Activated T-cell treated with anti-CD3 and anti-CD28 coated beads, Interleukin-2, amount 50 U/mL, for 72 hours (primary cell): ENCODE results near the gene ACADM. TPM values are rescaled to one million over a fixed set of nuclear protein-coding genes. Genes with fewer than 3 reads are reported as not detected.
"Not testable (repeated sequence)": the region's sequence is repeated elsewhere in the genome, so short reads cannot be mapped to it uniquely, and the experiment has no call there.

Source experiments
- ATAC-seq, 2 donors: fragments of 150-1000 bp; cut with Tn5 transposase; replicated peaks in 1 of 2; 2 replicates each; pipeline ENCODE4 v1.10.0; 2021; ENCODE audit warnings: moderate library complexity in 2 of 2, mild to moderate bottlenecking in 1 of 2
- DNase-seq, 2 donors: peaks; one replicate each; pipeline ENCODE4 v3.0.0; 2021 to 2022; ENCODE audit warnings: mixed read lengths in 1 of 2
- H3K27ac Mint-ChIP-seq: one replicate; pipeline ENCODE4 v1.8.0; 2022; ENCODE audit warnings: mild to moderate bottlenecking, moderate library complexity, mixed read lengths
- H3K27me3 Mint-ChIP-seq: one replicate; pipeline ENCODE4 v1.8.0; 2022; ENCODE audit warnings: low read depth, mixed read lengths
- H3K36me3 Mint-ChIP-seq, 2 donors: one replicate each; pipeline ENCODE4 v1.8.0; 2022; ENCODE audit warnings: mixed read lengths in 2 of 2, mild to moderate bottlenecking in 1 of 2; ENCODE audit not compliant: insufficient read depth in 2 of 2
- H3K4me1 Mint-ChIP-seq: one replicate; pipeline ENCODE4 v1.8.0; 2022; ENCODE audit warnings: low read depth, mixed read lengths
- H3K4me3 Mint-ChIP-seq, 2 donors: one replicate each; pipeline ENCODE4 v1.8.0; 2022; ENCODE audit warnings: mild to moderate bottlenecking in 2 of 2, mixed read lengths in 2 of 2, moderate library complexity in 2 of 2
- H3K9me3 Mint-ChIP-seq, 2 donors: one replicate each; pipeline ENCODE4 v1.8.0; 2022; ENCODE audit warnings: mixed read lengths in 2 of 2
- total RNA-seq, 2 donors: library from RNA; stranded (reverse); gene quantifications; one replicate each; pipeline ENCODE4 v1.2.3, GENCODE V29; 2022

Gene ACADM
- total RNA-seq, 2 donors from 2014 or later: 43.1 to 48.9 TPM

DNA sequence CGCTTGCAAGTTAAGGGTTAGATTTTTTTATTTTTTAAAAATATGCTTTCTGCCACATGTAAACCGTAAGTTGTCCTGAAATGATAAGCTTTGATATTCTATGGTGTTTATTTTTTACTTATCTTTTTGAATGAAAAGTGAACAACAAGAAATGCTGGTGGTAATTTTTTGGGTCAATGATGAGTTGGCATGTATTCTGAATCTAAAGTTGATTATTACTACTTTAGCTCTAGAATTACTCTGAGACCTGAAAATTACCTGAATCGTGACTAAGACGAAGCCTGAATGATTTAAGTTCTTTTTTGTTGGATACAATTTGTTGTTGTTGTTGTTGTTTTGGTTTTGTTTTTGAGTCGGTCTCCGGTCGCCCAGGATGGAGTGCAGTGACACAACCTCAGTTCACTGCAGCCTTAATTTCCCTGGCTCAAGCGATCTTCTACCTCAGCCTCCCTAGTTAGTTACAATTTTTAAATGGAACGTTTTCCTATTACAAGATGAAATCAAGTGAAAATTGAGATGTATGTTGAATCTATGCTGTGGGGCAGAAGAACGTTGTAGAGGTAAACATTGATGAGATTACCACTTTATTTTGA, 62.5 kb downstream of the ACADM start:
- Mint-ChIP-seq H3K4me3 (peak overlapping the region; percentile 98 to 99), H3K36me3 (peaks cover 19 to 56% of the 10 kb centered on the region in 2 donors), H3K4me1 (peaks cover 46% of the 10 kb centered on the region), H3K27me3 (no peaks in the 10 kb centered on the region), H3K27ac (peak overlapping the region; percentile 100), H3K9me3 (peaks cover 0 to 2% of the 10 kb centered on the region in 2 donors)
- ATAC-seq: no peak
- no peak for DNase-seq

DNA sequence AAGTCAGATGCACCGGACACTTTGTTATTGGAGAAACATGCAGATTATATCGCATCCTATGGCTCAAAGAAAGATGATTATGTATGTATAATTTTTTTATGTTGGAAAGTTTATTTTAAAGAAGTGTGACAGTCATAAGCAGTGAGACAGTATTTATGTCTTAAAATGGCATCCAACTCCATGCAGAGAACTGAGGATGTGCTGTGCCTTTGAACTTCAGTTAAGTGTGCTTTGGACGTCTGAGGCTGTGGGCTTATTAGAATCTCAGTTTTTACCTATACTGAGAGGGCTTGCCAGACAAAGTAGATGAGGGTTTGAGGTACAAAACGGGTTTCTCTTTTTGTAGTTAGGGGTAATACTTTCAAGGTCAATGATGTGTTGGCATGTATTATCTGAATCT, 63.0 kb downstream of the ACADM start:
- Mint-ChIP-seq H3K36me3 (peaks cover 19 to 61% of the 10 kb centered on the region in 2 donors), H3K4me1 (peaks cover 50% of the 10 kb centered on the region), H3K27ac (peak overlapping the region; percentile 100), H3K4me3 (peak overlapping the region; percentile 98 to 99), H3K9me3 (peaks cover 0 to 2% of the 10 kb centered on the region in 2 donors), H3K27me3 (no peaks in the 10 kb centered on the region)
- DNase-seq (no peak), ATAC-seq (no peak)

DNA sequence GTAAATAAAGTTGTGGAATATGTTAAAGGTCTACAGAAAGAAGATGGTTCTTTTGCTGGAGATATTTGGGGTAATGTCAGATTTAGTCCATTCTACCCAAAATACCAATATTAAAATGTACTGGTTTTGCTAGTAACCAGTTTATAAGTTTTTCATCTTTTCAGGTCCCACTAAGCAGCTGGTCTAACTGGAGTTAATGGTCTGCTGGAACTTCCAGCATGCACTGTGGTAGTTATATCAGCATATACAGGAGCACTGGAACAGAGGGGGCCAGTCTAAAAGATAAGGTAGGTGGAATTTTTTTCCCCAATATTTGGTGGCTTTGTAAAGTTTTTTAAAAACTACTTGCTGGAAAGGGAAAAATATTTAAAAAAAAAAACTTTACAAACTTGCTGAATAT, 65.5 kb downstream of the ACADM start:
- DNase-seq: no peak
- peaks cover 20 to 75% of the 10 kb centered on the region in 2 donors for H3K36me3 Mint-ChIP-seq
- peak overlapping the region; percentile 98 to 99 for H3K4me3 Mint-ChIP-seq
- no peak for ATAC-seq
- H3K9me3 Mint-ChIP-seq: no peaks in the 10 kb centered on the region
- H3K4me1 Mint-ChIP-seq: peaks cover 62% of the 10 kb centered on the region
- no peaks in the 10 kb centered on the region for H3K27me3 Mint-ChIP-seq
- peak overlapping the region; percentile 100 for H3K27ac Mint-ChIP-seq

DNA sequence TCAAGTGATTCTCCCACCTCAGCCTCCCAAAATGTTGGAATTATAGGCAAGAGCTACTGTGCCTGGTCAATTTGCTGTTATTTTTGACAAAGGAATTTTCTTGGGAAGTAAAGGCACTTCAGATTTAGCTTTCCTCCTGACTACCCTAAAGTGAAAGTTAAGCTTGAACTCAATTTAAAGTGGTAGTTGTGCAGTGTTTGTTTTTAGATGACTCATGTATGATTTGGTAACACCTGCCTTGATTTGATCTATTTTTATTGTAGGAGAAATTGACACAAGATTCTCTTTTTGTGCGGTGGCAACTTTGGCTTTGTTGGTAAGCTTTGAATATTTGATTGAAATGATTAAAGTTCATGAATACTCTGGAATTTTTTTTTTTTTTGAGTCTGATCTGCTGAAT, 66.5 kb downstream of the ACADM start:
- H3K27ac Mint-ChIP-seq: peak overlapping the region; percentile 100
- H3K36me3 Mint-ChIP-seq: peaks cover 20 to 79% of the 10 kb centered on the region in 2 donors
- H3K4me3 Mint-ChIP-seq: peak overlapping the region; percentile 98 to 99
- DNase-seq (no peak), ATAC-seq (no peak)
- no peaks in the 10 kb centered on the region for H3K27me3 Mint-ChIP-seq
- peaks cover 55% of the 10 kb centered on the region for H3K4me1 Mint-ChIP-seq
- H3K9me3 Mint-ChIP-seq: no peaks in the 10 kb centered on the region

DNA sequence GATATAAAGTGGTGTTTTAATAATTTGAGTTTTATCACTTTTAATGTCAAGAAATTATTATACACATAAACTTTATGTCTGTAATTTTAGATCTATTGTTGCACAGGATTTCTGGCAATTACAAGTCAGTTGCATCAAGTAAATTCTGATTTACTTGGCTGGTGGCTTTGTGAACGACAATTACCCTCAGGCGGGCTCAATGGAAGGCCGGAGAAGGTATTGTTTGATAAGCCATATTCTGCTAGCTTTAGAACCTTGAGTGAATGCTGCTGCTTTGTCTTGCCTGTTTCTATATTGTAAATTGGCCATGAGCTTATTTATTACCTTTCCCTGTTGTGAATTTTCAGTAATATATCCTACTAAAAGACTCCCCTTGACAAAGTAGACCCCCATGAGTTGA, 67.6 kb downstream of the ACADM start:
- H3K27ac Mint-ChIP-seq: peak overlapping the region; percentile 50
- H3K4me3 Mint-ChIP-seq: peak overlapping the region; percentile 47 to 99

DNA sequence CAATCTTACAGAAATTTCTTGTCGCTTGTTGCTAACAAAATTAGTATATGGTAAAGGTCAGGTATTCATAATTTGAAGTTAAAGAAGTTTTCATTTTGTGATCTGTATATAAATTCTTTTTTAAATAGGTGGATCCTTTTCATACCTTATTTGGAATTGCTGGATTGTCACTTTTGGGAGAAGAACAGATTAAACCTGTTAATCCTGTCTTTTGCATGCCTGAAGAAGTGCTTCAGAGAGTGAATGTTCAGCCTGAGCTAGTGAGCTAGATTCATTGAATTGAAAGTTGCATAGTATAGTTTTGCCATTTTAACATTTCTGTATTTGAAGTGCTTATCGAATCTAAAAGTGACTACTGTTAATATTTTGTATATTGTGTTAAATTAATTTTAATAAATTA, 69.9 kb downstream of the ACADM start:
- peak overlapping the region; percentile 60 for H3K27ac Mint-ChIP-seq
- peaks cover 47% of the 10 kb centered on the region for H3K4me1 Mint-ChIP-seq
- H3K36me3 Mint-ChIP-seq: peaks cover 7 to 57% of the 10 kb centered on the region in 2 donors
- no peak for DNase-seq
- H3K9me3 Mint-ChIP-seq: no peaks in the 10 kb centered on the region
- ATAC-seq: no peak
- no peak overlapping the region for H3K4me3 Mint-ChIP-seq
- H3K27me3 Mint-ChIP-seq: no peaks in the 10 kb centered on the region

More for the DNA sequence above, 67.6 kb downstream of the ACADM start:
- Mint-ChIP-seq H3K4me1 (peaks cover 55% of the 10 kb centered on the region), H3K9me3 (no peaks in the 10 kb centered on the region), H3K27me3 (no peaks in the 10 kb centered on the region), H3K36me3 (peaks cover 15 to 74% of the 10 kb centered on the region in 2 donors)
- ATAC-seq: no peak
- DNase-seq: no peak

DNA sequence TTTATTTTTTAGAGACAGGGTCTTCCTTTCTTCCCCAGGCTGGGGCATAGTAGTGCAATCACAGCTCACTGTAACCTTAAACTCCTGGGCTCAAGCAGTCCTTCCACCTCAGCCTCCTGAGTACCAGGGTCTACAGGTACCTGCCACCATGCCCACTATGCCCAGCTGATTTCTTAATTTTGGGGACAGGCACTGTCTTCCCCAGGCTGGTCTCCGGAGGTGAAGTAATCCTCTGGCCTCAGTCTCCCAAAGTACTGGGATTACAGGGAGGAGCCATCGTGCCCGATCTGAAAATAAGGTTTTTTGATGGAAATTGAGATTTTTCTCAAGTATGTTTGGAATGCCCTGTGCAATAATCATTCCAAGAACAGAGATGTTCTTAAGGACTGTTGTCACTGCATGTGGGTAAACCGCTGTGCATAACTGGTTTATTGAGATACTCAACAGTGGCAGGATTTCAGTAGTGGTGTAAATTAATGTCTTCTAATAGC, 71.2 kb downstream of the ACADM start:
- Mint-ChIP-seq H3K9me3 (no peaks in the 10 kb centered on the region), H3K27ac (no peak overlapping the region), H3K36me3 (peaks cover 5 to 45% of the 10 kb centered on the region in 2 donors), H3K27me3 (no peaks in the 10 kb centered on the region), H3K4me1 (peaks cover 33% of the 10 kb centered on the region), H3K4me3 (no peak overlapping the region)
- DNase-seq: no peak
- no peak for ATAC-seq

DNA sequence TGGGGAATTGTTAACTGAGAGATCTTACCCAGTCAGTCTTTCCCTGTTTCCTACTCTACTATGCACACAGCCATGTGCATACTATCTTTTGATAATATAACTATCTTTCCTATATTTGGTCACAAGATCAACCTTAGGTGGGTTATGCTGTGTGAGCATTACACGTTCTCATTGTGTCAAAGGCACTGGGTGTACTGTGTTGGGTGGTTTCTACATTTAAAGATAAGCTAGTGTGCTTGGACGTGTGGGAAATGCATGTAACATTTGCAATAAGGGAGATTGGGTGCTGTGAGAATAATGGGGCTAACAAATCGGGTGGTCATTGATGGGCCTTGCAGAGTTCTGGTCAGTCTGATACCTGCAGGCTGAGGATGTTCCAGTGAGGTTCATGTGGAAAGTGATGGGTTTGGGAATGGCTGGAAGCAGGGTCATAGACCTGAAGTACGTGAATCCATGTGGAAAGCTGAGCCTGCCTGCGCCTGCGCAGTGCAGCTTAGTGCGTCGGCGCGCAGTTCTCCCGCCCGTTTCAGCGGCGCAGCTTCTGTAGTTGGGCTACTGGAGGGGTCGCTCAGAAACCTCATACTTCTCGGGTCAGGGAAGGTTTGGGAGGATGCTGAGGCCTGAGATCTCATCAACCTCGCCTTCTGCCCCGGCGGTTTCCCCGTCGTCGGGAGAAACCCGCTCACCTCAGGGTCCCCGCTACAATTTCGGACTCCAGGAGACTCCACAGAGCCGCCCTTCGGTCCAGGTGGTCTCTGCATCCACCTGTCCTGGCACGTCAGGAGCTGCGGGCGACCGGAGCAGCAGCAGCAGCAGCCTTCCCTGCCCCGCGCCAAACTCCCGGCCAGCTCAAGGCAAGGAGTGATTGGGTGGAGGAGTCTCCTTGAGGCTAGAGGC, 72.1 kb downstream of the ACADM start, which contains the start of gene MSH4:
Gene MSH4 (plus strand): TSS at position 507 of the 897 bp plus-strand sequence. CDS start 104 bp downstream, at position 611.
- Mint-ChIP-seq H3K36me3 (peaks cover 3 to 36% of the 10 kb centered on the region in 2 donors), H3K4me3 (no peak within 1 kb of the TSS), H3K4me1 (peaks cover 25% of the 10 kb centered on the region), H3K9me3 (no peaks in the 10 kb centered on the region), H3K27ac (no peak within 1 kb of the TSS), H3K27me3 (no peaks in the 10 kb centered on the region)
- ATAC-seq: peak; percentile 9 to 11
- DNase-seq: no peak

DNA sequence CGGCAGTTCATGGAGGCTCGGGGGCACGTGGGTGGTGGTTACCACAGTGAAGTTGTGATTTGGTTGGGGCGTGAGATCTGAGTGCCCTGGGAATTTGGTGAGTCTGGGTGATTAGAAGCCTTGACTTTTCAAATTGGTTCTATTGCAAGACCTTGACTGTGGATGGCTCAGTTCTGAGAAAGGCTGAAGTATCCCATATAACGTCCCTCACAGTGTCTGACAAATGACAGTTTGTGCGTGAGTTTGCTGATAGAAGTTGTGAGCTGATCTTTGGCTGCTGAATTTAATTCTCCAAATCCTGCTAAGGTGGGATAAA, 72.7 kb downstream of the ACADM start:
- Mint-ChIP-seq H3K4me3 (no peak overlapping the region), H3K36me3 (peaks cover 1 to 30% of the 10 kb centered on the region in 2 donors), H3K27me3 (no peaks in the 10 kb centered on the region), H3K9me3 (no peaks in the 10 kb centered on the region), H3K27ac (no peak overlapping the region), H3K4me1 (peaks cover 20% of the 10 kb centered on the region)
- ATAC-seq: peak in 1 of 2 donors; percentile 18
- no peak for DNase-seq

DNA sequence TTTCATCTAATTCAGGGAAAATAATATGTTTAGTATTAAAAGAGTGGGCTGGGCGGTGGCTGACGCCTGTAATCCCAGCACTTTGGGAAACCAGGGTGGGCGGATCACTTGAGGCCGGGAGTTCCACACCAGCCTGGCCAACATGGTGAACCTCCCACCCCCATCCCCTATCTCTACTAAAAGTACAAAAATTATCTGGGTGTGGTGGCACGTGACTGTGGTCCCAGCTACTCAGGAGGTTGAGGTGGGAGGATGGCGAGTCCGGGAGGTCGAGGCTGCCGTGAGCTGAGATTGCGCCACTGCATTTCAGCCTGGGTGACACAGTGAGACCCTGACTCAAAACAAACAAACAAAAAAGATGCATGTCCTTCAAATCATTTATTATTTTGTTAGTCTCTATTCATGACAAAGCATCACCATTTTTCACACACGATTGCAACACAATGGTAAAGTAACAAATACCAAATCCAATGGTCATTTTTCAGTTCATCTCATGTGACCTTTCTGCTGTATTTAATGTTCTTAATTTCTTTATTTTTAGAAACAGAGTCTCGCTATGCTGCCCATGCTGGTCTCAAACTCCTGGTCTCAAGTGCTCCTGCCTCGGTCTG, 73.2 kb downstream of the ACADM start:
- H3K4me3 Mint-ChIP-seq: no peak overlapping the region
- no peaks in the 10 kb centered on the region for H3K27me3 Mint-ChIP-seq
- H3K36me3 Mint-ChIP-seq: peaks cover 1 to 25% of the 10 kb centered on the region in 2 donors
- peaks cover 15% of the 10 kb centered on the region for H3K4me1 Mint-ChIP-seq
- no peak for DNase-seq
- peak in 1 of 2 donors; percentile 16 for ATAC-seq
- no peak overlapping the region for H3K27ac Mint-ChIP-seq
- no peaks in the 10 kb centered on the region for H3K9me3 Mint-ChIP-seq

DNA sequence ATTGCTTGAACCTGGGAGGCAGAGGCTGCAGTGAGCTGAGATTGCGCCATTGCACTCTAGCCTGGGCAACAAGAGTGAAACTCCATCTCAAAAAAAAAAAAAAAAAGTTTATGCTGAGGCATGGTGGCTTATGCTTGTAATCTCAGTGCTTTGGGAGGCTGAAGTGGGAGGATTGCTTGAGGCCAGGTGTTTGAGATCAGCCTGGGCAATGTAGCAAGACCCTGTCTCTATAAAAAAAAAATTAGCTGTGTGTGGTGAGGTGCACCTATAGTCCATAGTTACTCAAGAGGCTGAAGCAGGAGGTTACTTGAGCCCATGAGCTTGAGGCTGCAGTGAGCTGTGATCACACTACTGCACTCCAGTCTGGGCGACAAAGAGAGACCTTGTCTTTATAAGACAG, 77.0 kb downstream of the ACADM start:
- H3K4me1 Mint-ChIP-seq, H3K27ac Mint-ChIP-seq, H3K4me3 Mint-ChIP-seq, H3K27me3 Mint-ChIP-seq, H3K9me3 Mint-ChIP-seq, DNase-seq, H3K36me3 Mint-ChIP-seq: not testable (repeated sequence)
- ATAC-seq: peak in 1 of 2 donors; percentile 12

DNA sequence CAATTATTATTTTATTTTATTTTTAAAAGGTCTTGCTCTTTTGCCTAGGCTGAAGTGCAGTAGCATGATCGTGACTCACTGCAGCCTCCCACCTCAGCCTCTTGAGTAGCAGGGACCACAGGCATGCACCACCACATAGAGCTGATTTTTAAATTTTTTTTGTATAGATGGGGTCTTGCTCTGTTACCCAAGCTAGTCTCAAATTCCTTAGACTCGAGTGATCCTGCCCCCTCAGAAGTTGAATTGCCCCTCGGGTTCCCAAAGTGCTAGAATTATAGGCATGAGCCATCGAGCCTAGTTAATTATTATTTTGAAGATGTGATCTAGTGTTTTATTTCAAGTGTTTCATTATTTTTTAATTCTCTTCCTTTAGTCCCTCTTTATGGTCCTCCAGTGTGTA, 84.4 kb downstream of the ACADM start:
- no peaks in the 10 kb centered on the region for H3K36me3 Mint-ChIP-seq

DNA sequence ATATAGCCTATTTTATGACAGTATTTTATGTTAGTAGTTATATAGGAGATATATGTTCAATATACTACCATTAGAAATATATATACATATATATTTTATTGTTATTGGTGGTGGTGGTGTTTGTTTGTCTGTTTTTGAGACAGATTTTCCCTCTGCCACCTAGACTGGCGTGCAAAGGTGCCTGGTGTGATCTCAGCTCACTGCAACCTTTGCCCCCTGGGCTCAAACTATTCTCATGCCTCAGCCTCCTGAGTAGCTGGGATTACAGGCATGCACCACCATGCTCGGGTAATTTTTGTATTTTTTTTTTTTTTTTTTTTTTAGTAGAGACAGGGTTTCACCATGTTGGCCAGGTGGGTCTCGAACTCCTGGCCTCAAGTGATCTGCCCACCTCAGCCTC, 85.6 kb downstream of the ACADM start:
- H3K36me3 Mint-ChIP-seq, H3K4me1 Mint-ChIP-seq, H3K4me3 Mint-ChIP-seq: not testable (repeated sequence)

More for the DNA sequence above, 84.4 kb downstream of the ACADM start:
- DNase-seq: no peak
- no peaks in the 10 kb centered on the region for H3K4me1 Mint-ChIP-seq
- no peaks in the 10 kb centered on the region for H3K27me3 Mint-ChIP-seq
- H3K27ac Mint-ChIP-seq: no peak overlapping the region
- no peak overlapping the region for H3K4me3 Mint-ChIP-seq
- ATAC-seq: no peak
- H3K9me3 Mint-ChIP-seq: no peaks in the 10 kb centered on the region

More for the DNA sequence above, 85.6 kb downstream of the ACADM start:
- not testable (repeated sequence) for H3K9me3 Mint-ChIP-seq, H3K27ac Mint-ChIP-seq, DNase-seq, ATAC-seq, H3K27me3 Mint-ChIP-seq
